ENCODE measurements around the gene CDC7. TPM values are rescaled to one million over a fixed set of nuclear protein-coding genes. Genes with fewer than 3 reads are reported as not detected.

The CDC7 gene
- total RNA-seq, 2 donors from 2014 or later: 41.7 to 44.7 TPM

DNA sequence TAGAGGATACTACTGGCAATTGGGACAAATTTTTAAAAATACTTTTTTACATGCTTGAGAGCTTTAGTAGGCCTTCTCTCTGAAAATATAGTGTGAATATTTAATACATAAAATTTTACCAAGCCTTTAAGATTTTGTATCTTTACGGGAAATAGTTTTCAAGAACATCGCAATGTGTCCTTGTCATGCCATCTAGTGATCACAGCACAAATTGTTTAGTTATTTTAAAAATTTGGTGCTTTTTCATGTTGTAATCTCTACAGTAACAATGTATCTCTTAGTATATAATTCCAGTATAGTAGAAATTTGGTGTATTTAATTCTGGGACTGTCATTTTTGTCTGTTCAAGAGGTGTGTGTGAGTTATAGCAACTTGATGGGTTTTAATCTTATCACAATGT is 6.7 kb downstream of the CDC7 start:
- no peak overlapping the region for H3K27ac Mint-ChIP-seq
- H3K9me3 Mint-ChIP-seq: no peaks in the 10 kb centered on the region
- DNase-seq: no peak
- peaks cover 7% of the 10 kb centered on the region for H3K4me1 ChIP-seq (ENCODE audit: control insufficient read depth, insufficient read depth, low read length)
- peaks cover 29% of the 10 kb centered on the region for H3K4me1 Mint-ChIP-seq
- no peak overlapping the region for H3K27ac ChIP-seq (ENCODE audit: low read depth, low read length)
- no peak overlapping the region for H3K4me3 ChIP-seq (ENCODE audit: low read length)
- TF ChIP-seq, protein P1, sequence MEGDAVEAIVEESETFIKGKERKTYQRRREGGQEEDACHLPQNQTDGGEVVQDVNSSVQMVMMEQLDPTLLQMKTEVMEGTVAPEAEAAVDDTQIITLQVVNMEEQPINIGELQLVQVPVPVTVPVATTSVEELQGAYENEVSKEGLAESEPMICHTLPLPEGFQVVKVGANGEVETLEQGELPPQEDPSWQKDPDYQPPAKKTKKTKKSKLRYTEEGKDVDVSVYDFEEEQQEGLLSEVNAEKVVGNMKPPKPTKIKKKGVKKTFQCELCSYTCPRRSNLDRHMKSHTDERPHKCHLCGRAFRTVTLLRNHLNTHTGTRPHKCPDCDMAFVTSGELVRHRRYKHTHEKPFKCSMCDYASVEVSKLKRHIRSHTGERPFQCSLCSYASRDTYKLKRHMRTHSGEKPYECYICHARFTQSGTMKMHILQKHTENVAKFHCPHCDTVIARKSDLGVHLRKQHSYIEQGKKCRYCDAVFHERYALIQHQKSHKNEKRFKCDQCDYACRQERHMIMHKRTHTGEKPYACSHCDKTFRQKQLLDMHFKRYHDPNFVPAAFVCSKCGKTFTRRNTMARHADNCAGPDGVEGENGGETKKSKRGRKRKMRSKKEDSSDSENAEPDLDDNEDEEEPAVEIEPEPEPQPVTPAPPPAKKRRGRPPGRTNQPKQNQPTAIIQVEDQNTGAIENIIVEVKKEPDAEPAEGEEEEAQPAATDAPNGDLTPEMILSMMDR (conservative IDR thresholded peaks at IDR 0.05): no peak
- H3K27me3 ChIP-seq (ENCODE audit: control insufficient read depth, insufficient read depth, low read length, poor library complexity, severe bottlenecking): no peaks in the 10 kb centered on the region
- peaks cover 25% of the 10 kb centered on the region for H3K36me3 ChIP-seq (ENCODE audit: control insufficient read depth, insufficient read depth, low read length)
- peaks cover 21% of the 10 kb centered on the region for H3K36me3 Mint-ChIP-seq (ENCODE audit: low read depth)
- no peak overlapping the region for H3K9ac ChIP-seq (ENCODE audit: extremely low read depth, low read length, poor library complexity, severe bottlenecking)
- 90% methylated on average over 2 of the region's 2 CpGs; no CpG with 5 or more reads in 1 of the 2 experiments for WGBS, 2 experiments (ENCODE audit: insufficient coverage in 1 of 2, insufficient read length in 1 of 2)
- H3K27me3 Mint-ChIP-seq (ENCODE audit: insufficient read depth): no peaks in the 10 kb centered on the region
- H3K9me3 ChIP-seq (ENCODE audit: control insufficient read depth, low read length): no peaks in the 10 kb centered on the region
- no peak overlapping the region for H3K4me3 Mint-ChIP-seq

DNA sequence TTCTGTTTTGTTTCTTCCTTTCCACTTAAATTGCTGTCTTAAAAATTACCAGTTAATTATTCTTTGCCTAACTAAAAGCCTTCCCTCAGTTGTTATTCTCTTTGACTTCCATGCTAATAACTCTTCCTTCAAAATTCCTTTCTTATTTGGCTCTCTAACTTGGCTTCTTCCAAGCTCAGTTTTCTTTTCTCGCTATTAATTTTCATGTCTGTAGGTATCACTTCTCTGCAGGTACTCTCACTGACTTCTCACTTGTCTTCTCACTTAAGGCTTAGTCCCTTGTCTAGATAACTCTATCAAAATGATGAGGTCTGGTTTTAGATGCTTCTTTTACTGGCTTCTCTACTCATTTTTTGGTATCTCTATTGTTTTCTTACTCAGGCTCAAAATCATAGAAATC is 10.1 kb downstream of the CDC7 start:
- no peak overlapping the region for H3K27ac Mint-ChIP-seq

DNA sequence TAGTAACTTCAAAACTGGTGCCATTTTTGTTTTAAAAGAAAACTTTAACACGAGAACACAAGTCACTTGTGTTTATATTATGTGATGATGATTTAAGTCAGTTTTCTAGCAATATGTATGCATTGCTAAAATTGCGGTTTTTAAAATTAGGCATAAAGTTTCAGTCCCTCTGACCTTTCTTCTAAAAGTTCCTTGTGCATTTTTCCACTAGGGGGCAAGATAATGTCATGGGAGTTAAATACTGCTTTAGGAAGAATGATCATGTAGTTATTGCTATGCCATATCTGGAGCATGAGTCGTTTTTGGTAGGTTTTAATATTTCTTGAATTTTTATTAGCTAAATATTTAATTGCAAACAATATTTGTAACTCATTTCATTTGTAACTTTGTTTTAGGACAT is 10.7 kb downstream of the CDC7 start:
- no peak overlapping the region for H3K9ac ChIP-seq (ENCODE audit: extremely low read depth, low read length, poor library complexity, severe bottlenecking)
- no peaks in the 10 kb centered on the region for H3K27me3 ChIP-seq (ENCODE audit: control insufficient read depth, insufficient read depth, low read length, poor library complexity, severe bottlenecking)
- TF ChIP-seq, protein P1 (conservative IDR thresholded peaks at IDR 0.05): peak; percentile 84
- H3K9me3 Mint-ChIP-seq: no peaks in the 10 kb centered on the region
- peaks cover 64% of the 10 kb centered on the region for H3K36me3 ChIP-seq (ENCODE audit: control insufficient read depth, insufficient read depth, low read length)
- H3K4me3 ChIP-seq (ENCODE audit: low read length): no peak overlapping the region
- no peaks in the 10 kb centered on the region for H3K9me3 ChIP-seq (ENCODE audit: control insufficient read depth, low read length)
- 83 to 100% methylated on average over 1 to 3 of the region's 3 CpGs for WGBS, 2 experiments (ENCODE audit: insufficient coverage in 1 of 2, insufficient read length in 1 of 2)
- H3K36me3 Mint-ChIP-seq (ENCODE audit: low read depth): peaks cover 41% of the 10 kb centered on the region
- no peak overlapping the region for H3K27ac Mint-ChIP-seq
- DNase-seq: no peak
- H3K4me3 Mint-ChIP-seq: no peak overlapping the region
- H3K27me3 Mint-ChIP-seq (ENCODE audit: insufficient read depth): no peaks in the 10 kb centered on the region
- H3K4me1 ChIP-seq (ENCODE audit: control insufficient read depth, insufficient read depth, low read length): no peaks in the 10 kb centered on the region
- peaks cover under 1% of the 10 kb centered on the region for H3K4me1 Mint-ChIP-seq
- H3K27ac ChIP-seq (ENCODE audit: low read depth, low read length): no peak overlapping the region

More for the DNA sequence above, 10.1 kb downstream of the CDC7 start:
- H3K27ac ChIP-seq (ENCODE audit: low read depth, low read length): no peak overlapping the region
- DNase-seq: no peak
- Mint-ChIP-seq H3K9me3 (no peaks in the 10 kb centered on the region), H3K27me3 (ENCODE audit: insufficient read depth) (no peaks in the 10 kb centered on the region), H3K4me3 (no peak overlapping the region), H3K36me3 (ENCODE audit: low read depth) (peaks cover 37% of the 10 kb centered on the region), H3K4me1 (peaks cover 7% of the 10 kb centered on the region)
- no peaks in the 10 kb centered on the region for H3K27me3 ChIP-seq (ENCODE audit: control insufficient read depth, insufficient read depth, low read length, poor library complexity, severe bottlenecking)
- TF ChIP-seq, protein P1 (conservative IDR thresholded peaks at IDR 0.05): no peak
- H3K4me3 ChIP-seq (ENCODE audit: low read length): no peak overlapping the region
- WGBS, 2 experiments (ENCODE audit: insufficient coverage in 1 of 2, insufficient read length in 1 of 2): 90 to 100% methylated on average over 1 of the region's 1 CpG
- no peak overlapping the region for H3K9ac ChIP-seq (ENCODE audit: extremely low read depth, low read length, poor library complexity, severe bottlenecking)
- peaks cover 57% of the 10 kb centered on the region for H3K36me3 ChIP-seq (ENCODE audit: control insufficient read depth, insufficient read depth, low read length)
- no peaks in the 10 kb centered on the region for H3K4me1 ChIP-seq (ENCODE audit: control insufficient read depth, insufficient read depth, low read length)
- no peaks in the 10 kb centered on the region for H3K9me3 ChIP-seq (ENCODE audit: control insufficient read depth, low read length)
